Measurements from ENCODE around the gene NCOA5.

The NCOA5 gene

DNA sequence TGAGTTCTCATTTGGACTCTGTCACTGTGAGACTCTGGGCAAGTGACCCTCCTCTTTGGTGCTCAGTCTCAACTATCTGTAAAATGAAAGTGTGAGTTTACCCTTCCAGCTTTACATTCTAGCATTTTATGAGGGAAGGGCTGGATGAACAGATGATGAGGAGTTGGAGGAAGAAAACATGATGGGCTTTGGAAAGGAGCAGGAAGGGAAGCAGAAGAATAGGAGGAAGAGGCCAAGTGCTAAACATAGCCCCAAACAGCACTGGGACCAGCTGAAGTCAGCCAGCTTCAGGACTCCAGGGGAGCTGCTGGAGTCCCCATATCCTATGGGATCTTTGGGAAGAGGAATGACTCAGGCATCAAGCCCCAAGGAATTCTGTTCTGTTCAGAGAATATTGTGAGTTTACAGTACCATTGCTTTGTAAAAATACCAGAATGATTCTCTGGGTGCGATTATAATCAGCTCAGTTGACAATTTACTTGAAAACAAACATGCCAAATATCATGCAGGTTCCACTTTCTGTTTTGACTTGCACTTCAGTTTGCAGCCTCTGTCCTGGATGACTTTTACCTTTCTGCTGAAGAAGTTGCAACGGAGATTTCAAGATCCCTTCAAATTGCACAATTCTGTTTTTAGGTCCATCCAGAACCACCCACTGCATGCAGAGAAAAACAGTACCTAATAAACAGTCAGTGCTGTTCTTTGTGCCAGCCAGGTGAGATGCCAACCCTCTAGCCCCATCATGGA, 31.6 kb upstream of the NCOA5 start:
- FAIRE-seq = no peak

DNA sequence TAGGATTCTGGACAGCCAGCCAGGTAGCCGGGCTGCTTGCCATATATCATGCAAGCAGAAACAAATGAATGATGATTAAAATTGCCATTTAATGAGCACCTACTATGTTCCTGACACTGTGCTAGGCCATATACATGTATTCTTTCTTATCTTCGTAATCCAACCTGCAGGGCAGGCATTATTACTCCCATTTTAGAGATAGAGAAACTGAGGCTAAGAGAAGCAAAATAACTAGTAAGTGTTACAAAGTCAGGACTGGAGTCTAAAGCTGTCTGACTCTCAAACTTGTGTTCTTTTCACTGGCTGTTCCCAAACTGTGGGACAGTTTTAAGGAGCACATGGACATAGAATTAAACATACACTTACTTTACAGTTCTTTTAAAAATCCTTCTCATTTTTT, 30.4 kb upstream of the NCOA5 start:
- FAIRE-seq (no peak), DNase-seq (ENCODE audit: insufficient read length, low spot score) (no peak)
- no peak for TF ChIP-seq POU2F2 (IDR thresholded peaks at IDR 0.05; ENCODE audit: low read depth, low read length)
- TF ChIP-seq POLR2AphosphoS5 (IDR thresholded peaks at IDR 0.05; ENCODE audit: low read depth, low read length) = no peak

More for the DNA sequence above, 31.6 kb upstream of the NCOA5 start:
- TF ChIP-seq SPI1 (IDR thresholded peaks at IDR 0.05; ENCODE audit: low read depth, low read length) = no peak
- no peak for TF ChIP-seq POLR2A (IDR thresholded peaks at IDR 0.05; ENCODE audit: low read depth, low read length)
- no peak for TF ChIP-seq POU2F2 (IDR thresholded peaks at IDR 0.05; ENCODE audit: low read depth, low read length)
- TF ChIP-seq POLR2AphosphoS5 (IDR thresholded peaks at IDR 0.05; ENCODE audit: low read depth, low read length) = no peak
- no peak for TF ChIP-seq TAF1 (IDR thresholded peaks at IDR 0.05; ENCODE audit: low read depth, low read length)
- TF ChIP-seq PAX5 (IDR thresholded peaks at IDR 0.05; ENCODE audit: insufficient read depth, low read length, severe bottlenecking) = no peak
- no peak for DNase-seq (ENCODE audit: insufficient read length, low spot score)

DNA sequence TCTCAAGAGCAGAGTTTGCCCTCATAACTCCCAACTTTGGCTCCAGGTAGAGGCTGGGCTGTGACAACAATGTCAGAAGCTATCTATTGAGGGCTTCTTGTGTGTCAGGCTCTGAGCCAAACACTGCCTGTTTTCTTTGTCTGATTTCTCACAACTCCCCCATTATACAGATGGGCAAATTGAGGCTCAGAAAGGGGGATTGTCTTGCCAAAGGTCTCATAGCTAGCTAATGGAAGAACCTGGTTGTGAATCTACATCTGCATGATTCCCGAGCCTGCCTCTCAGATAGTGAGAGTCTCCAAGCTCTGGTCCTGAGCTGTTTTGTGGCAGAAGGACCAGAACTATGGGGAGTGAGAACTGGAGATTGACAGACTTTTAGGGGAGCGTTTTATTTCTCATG, 29.8 kb upstream of the NCOA5 start:
- FAIRE-seq = no peak
- TF ChIP-seq POLR2A (IDR thresholded peaks at IDR 0.05; ENCODE audit: low read depth, low read length) (peak; percentile 5; the same call in 1 of the 2 replicates), POLR2AphosphoS5 (IDR thresholded peaks at IDR 0.05; ENCODE audit: low read depth, low read length) (no peak)

DNA sequence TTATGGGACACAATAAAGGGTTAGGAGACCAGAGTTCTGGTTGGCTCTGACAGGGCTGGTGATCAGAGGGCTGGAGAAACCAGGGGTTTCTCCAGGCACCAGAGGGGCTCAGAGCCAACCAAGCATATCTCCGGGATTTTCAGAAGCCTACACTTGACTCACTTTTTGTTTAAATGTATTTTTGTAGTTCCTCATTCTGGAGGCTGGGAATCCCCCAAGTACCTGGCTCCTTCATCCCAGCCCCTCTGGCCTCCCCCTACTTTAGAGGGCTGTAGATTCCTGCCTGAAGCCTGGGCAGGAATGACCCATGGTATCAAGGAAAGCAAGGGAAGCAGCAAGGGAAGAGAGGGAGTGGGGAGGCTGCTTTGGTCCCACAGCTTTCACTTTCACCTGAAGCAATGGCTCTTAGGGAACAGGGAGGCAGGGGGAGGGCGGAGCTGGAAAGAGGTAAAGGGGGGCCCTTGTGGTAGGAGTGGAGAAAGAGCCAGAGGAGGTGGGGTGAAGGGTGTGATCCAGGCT, 29.3 kb upstream of the NCOA5 start:
- TF ChIP-seq POU2F2 (IDR thresholded peaks at IDR 0.05; ENCODE audit: low read depth, low read length) = peak; percentile 56; the same call in 1 of the 2 replicates
- TF ChIP-seq PAX5 (IDR thresholded peaks at IDR 0.05; ENCODE audit: insufficient read depth, low read length, severe bottlenecking) = peak; percentile 86
- 0 out of 2 replicates have a peak, but pooled peaks have one; percentile 18 for TF ChIP-seq TAF1 (IDR thresholded peaks at IDR 0.05; ENCODE audit: low read depth, low read length)
- peak; percentile 16; the same call in 1 of the 2 replicates for TF ChIP-seq POLR2AphosphoS5 (IDR thresholded peaks at IDR 0.05; ENCODE audit: low read depth, low read length)
- peak; percentile 78 for TF ChIP-seq SPI1 (IDR thresholded peaks at IDR 0.05; ENCODE audit: low read depth, low read length)
- peak; percentile 20; the same call in 1 of the 2 replicates for TF ChIP-seq POLR2A (IDR thresholded peaks at IDR 0.05; ENCODE audit: low read depth, low read length)
- FAIRE-seq = no peak
- DNase-seq (ENCODE audit: insufficient read length, low spot score) = no peak

More for the DNA sequence above, 29.8 kb upstream of the NCOA5 start:
- DNase-seq (ENCODE audit: insufficient read length, low spot score) = no peak

DNA sequence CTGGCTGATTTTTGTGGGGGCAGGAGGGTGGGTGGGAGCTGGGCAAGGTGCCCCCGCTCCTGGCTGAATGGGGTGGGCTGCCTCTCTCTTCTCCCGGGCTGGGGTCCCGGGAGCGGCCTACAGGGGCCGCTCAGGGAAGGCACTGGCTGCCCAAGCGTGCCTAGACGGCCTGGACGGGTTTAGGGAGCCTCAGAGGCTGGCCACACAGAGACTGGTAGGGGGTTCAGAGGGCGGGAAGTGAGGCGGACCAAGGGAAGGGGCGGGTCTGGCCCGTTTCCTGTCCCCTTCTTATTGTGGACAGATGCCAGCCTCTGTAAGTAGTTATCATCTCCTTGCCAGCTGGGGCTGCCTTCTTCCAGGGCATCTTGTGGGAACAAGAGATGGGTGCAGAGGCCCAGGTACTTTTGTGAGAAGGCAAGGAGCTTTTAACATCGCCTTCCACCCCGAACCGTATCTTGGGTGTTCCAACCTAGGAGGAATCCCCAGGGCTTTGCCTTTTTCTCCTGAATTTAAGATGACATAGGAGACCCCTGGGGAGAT, 28.8 kb upstream of the NCOA5 start:
- FAIRE-seq = peak; percentile 64
- no peak for TF ChIP-seq SPI1 (IDR thresholded peaks at IDR 0.05; ENCODE audit: low read depth, low read length)
- no peak for TF ChIP-seq PAX5 (IDR thresholded peaks at IDR 0.05; ENCODE audit: insufficient read depth, low read length, severe bottlenecking)
- no peak for TF ChIP-seq POU2F2 (IDR thresholded peaks at IDR 0.05; ENCODE audit: low read depth, low read length)
- TF ChIP-seq POLR2AphosphoS5 (IDR thresholded peaks at IDR 0.05; ENCODE audit: low read depth, low read length) = no peak
- no peak for TF ChIP-seq TAF1 (IDR thresholded peaks at IDR 0.05; ENCODE audit: low read depth, low read length)
- no peak for TF ChIP-seq POLR2A (IDR thresholded peaks at IDR 0.05; ENCODE audit: low read depth, low read length)
- DNase-seq (ENCODE audit: insufficient read length, low spot score) = no peak

DNA sequence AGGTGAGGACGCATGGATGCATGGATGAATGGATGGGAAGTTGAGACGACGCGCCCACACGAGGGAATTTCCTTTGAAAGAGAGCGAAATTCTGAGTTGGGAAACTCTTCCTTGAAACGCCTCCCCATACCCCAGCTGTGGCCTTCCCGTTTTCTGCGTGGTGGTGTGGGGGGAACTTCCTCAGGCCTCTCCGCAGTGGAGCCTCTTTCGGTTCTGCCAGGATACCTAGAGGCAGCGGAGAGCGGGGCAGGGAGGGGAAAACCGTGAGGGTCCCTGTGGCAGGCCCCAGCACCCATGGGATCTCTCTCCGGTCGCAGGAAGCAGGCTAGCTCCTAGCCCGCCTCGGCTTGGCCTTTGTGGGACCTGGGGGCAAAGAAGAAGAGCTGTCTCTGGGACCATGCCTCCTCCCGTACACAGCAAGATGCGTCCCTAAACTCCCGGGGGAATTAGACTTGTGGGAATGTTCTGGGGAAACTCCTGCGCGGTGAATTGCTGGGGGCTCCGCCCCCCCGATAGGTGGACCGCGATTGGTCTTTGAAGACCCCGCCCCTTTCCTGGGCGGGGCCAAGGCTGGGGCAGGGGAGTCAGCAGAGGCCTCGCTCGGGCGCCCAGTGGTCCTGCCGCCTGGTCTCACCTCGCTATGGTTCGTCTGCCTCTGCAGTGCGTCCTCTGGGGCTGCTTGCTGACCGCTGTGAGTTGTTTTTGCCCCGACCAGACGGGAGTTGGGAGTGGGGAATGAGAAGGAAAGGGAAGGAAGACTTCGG, 28.1 kb upstream of the NCOA5 start, which contains the start of gene CD40:
TSS of gene CD40 (plus strand) at position 611 of the 764 bp plus-strand sequence. CDS start at position 641, 30 bp downstream.
- TF ChIP-seq POLR2A (IDR thresholded peaks at IDR 0.05; ENCODE audit: low read depth, low read length) = peak; percentile 96
- peak; percentile 93 for TF ChIP-seq TAF1 (IDR thresholded peaks at IDR 0.05; ENCODE audit: low read depth, low read length)
- peak; percentile 83; the same call in 1 of the 2 replicates for TF ChIP-seq POU2F2 (IDR thresholded peaks at IDR 0.05; ENCODE audit: low read depth, low read length)
- TF ChIP-seq POLR2AphosphoS5 (IDR thresholded peaks at IDR 0.05; ENCODE audit: low read depth, low read length) = peak; percentile 97
- peak; percentile 42; the same call in 1 of the 2 replicates for TF ChIP-seq SPI1 (IDR thresholded peaks at IDR 0.05; ENCODE audit: low read depth, low read length)
- no peak for TF ChIP-seq PAX5 (IDR thresholded peaks at IDR 0.05; ENCODE audit: insufficient read depth, low read length, severe bottlenecking)
- FAIRE-seq (peak; percentile 89), DNase-seq (ENCODE audit: insufficient read length, low spot score) (peak; percentile 86)

DNA sequence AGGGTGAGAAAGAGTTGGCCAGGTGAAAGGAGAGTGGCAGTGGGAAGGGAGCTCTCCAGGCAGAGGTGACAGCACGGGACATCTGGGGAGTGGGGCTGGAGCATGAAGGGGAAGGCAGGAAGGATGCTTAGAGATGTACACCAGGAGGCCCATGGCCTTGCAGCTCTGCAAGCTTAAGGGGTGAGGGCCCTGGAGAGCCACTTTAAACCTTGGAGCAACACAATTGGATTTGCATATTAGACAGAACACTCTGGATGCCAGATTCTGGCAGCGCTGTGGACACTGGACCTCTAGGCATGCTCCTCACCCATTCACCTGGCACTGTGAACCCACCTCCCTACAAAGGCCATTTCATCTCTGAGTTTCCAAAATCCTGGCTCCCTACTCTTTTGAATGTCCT, 24.7 kb upstream of the NCOA5 start:
- no peak for DNase-seq (ENCODE audit: insufficient read length, low spot score)
- TF ChIP-seq PAX5 (IDR thresholded peaks at IDR 0.05; ENCODE audit: insufficient read depth, low read length, severe bottlenecking) (no peak), POLR2AphosphoS5 (IDR thresholded peaks at IDR 0.05; ENCODE audit: low read depth, low read length) (no peak), POU2F2 (IDR thresholded peaks at IDR 0.05; ENCODE audit: low read depth, low read length) (no peak), POLR2A (IDR thresholded peaks at IDR 0.05; ENCODE audit: low read depth, low read length) (no peak), SPI1 (IDR thresholded peaks at IDR 0.05; ENCODE audit: low read depth, low read length) (no peak), TAF1 (IDR thresholded peaks at IDR 0.05; ENCODE audit: low read depth, low read length) (no peak)
- FAIRE-seq = no peak

DNA sequence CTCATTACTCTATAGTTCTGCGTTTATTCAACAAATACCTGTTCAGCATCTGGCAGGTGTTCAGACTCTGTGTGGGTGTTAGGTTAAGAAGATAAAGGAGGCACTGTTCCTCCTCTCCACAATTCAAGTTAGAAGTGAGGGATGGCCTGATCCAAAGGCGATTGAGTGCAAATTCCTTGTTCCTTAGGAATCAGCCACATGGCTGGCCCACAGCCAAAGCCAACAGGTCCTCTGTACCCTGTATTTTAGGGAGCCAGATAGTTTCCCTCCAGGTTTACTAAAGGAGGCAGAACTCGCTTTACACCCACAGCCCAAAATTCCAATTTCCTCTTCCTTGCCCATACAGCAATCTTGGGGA, 23.3 kb upstream of the NCOA5 start:
- TF ChIP-seq POLR2AphosphoS5 (IDR thresholded peaks at IDR 0.05; ENCODE audit: low read depth, low read length) (no peak), POLR2A (IDR thresholded peaks at IDR 0.05; ENCODE audit: low read depth, low read length) (no peak), POU2F2 (IDR thresholded peaks at IDR 0.05; ENCODE audit: low read depth, low read length) (no peak), PAX5 (IDR thresholded peaks at IDR 0.05; ENCODE audit: insufficient read depth, low read length, severe bottlenecking) (no peak), SPI1 (IDR thresholded peaks at IDR 0.05; ENCODE audit: low read depth, low read length) (no peak), TAF1 (IDR thresholded peaks at IDR 0.05; ENCODE audit: low read depth, low read length) (no peak)
- FAIRE-seq = no peak
- no peak for DNase-seq (ENCODE audit: insufficient read length, low spot score)
